GM10266 (cell line): ENCODE data around the gene PRM2.

Source experiments
- DNase-seq: peaks from one replicate; pipeline ENCODE4 v3.0.0; 2012; ENCODE audit errors: extremely low spot score
- CTCF ChIP-seq: IDR thresholded peaks from 2 replicates; pipeline ENCODE4 v1.5.1; 2012; ENCODE audit warnings: mild to moderate bottlenecking, low read depth; ENCODE audit not compliant: control insufficient read depth, insufficient read depth; ENCODE audit errors: missing control alignments

Gene PRM2

GRCh38 chr16:11272921-11273720 lies 3.2 kb downstream of the PRM2 start, which contains the start of gene PRM3:
PRM3 (minus strand) TSS chr16:11273629; CDS start chr16:11273595, 34 bp downstream.
- DNase-seq, result no peak
- TF ChIP-seq CTCF, result no peak

- no peak for TF ChIP-seq CTCF
- no peak for DNase-seq
Observed at GRCh38 chr16:11272484-11272883, 3.8 kb downstream of the PRM2 start.

- TF ChIP-seq CTCF, result no peak
Observed at GRCh38 chr16:11271610-11272009, 4.7 kb downstream of the PRM2 start.

GRCh38 chr16:11270602-11271162 lies 5.6 kb downstream of the PRM2 start:
- TF ChIP-seq CTCF, result no peak
- no peak for DNase-seq

More at GRCh38 chr16:11271610-11272009, 4.7 kb downstream of the PRM2 start:
- no peak for DNase-seq

- TF ChIP-seq CTCF, result no peak
- no peak for DNase-seq
Observed at GRCh38 chr16:11268921-11269375, 7.3 kb downstream of the PRM2 start, which contains the start of gene TNP2. TNP2 (minus strand) TSS chr16:11269325; CDS start chr16:11269262, 63 bp downstream.

- no peak for TF ChIP-seq CTCF
Observed at GRCh38 chr16:11265124-11265523, 11.2 kb downstream of the PRM2 start.

More at GRCh38 chr16:11265124-11265523, 11.2 kb downstream of the PRM2 start:
- DNase-seq, result no peak
